GM13976 (cell line): ENCODE measurements around the gene ITGA7.

Experiments used
- DNase-seq: peaks from one replicate; pipeline ENCODE4 v3.0.0; 2012; ENCODE audit warnings: low spot score
- in situ Hi-C: fragments of 300-500 bp; cut with MboI; formaldehyde crosslinking; loops from one replicate; pipeline ENCODE4 v1.12.0; 2022; ENCODE audit warnings: low sequenced_read_pairs, mixed read lengths, inconsistent platforms; ENCODE audit not compliant: unreplicated experiment
- TF ChIP-seq, protein P1 (sequence below): IDR thresholded peaks from 2 replicates; pipeline ENCODE4 v1.5.1; 2012; ENCODE audit warnings: borderline replicate concordance, mild to moderate bottlenecking; ENCODE audit not compliant: insufficient read depth; ENCODE audit errors: extremely low read depth, missing control alignments, control extremely low read depth

ITGA7 gene

DNA sequence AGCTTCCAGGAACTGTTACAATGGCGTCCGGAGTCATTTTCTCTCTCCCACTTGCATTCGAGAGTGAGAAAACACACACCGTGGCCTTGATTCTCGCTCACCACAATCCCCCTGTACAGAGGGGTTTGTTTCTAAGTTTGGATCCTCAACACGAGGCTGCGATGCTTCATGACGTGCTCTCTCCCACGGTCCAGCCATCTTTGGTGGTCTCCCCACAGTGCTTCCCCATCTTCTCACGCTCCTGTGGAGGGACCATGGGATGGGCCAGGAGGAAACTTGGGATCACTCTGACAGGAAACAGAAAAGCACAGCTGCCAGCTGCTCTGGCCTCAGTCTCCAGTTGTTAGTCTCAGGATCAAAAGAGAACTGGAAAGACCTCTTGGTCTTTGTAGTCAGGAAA lies 42.9 kb downstream of the ITGA7 start:
- in situ Hi-C loops = no loop called here
- no peak for DNase-seq
- TF ChIP-seq, protein P1, sequence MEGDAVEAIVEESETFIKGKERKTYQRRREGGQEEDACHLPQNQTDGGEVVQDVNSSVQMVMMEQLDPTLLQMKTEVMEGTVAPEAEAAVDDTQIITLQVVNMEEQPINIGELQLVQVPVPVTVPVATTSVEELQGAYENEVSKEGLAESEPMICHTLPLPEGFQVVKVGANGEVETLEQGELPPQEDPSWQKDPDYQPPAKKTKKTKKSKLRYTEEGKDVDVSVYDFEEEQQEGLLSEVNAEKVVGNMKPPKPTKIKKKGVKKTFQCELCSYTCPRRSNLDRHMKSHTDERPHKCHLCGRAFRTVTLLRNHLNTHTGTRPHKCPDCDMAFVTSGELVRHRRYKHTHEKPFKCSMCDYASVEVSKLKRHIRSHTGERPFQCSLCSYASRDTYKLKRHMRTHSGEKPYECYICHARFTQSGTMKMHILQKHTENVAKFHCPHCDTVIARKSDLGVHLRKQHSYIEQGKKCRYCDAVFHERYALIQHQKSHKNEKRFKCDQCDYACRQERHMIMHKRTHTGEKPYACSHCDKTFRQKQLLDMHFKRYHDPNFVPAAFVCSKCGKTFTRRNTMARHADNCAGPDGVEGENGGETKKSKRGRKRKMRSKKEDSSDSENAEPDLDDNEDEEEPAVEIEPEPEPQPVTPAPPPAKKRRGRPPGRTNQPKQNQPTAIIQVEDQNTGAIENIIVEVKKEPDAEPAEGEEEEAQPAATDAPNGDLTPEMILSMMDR = no peak

DNA sequence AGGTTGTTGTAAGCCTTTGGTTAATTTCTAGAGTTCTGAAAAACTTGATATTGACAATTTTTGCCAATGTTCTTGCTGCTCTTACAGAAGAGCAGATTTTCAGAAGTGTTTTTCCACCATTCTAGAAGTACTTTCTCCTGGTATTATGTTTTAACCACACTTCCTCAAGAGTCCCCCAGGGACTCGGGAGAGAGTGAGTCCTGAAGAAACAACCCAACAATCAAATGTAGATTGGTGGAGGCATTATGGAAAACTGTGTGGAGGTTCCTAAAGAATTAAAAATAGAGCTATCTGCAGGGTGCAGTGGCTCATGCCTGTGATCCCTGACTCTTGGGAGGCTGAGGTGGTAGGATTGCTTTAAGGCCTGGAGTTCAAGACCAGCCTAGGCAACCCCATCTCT lies 44.3 kb downstream of the ITGA7 start:
- DNase-seq = no peak
- TF ChIP-seq, protein P1 = no peak
- in situ Hi-C loops = no loop called here

DNA sequence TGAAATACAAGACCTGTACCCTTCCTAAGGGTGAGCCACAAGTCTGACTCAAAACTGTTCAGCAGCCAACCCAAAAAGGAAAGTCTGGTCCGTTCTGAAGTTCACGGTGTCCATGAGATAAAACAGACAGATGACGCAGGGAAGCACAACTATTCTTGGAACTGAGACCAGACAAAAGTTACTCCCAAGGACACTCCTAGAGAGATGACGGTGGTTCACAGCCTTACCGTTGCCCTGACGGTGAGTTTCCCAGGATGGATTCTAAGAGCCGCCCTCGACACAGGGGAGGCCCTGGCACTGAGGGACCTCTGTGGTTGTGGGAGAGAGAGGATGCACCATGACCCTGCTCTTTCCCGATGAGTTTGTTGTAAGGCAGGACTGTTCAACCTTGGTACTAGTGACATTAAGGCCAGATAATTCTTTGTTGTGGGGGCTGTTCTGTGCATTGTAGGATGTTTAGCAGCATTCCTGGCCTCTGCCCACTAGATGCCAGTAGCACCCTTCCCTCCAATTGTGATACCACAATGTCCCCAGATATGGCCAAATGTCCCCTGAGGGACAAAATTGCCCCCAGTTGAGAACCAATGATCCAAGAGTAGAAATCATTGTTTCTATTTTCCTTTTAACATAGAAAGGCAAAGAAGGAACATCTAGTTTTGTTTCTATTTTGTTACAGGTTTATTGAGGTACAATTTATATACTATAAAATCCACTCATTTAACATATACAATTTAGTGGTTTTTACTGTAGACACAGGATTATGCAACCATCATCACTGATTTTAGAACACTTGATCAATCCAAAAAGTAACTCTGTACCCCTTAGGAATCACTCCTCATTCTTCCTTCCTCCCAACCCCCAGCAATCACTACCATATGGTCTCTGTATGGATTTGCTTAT lies 48.0 kb downstream of the ITGA7 start:
- TF ChIP-seq, protein P1 = peak; percentile 58
- no peak for DNase-seq
- in situ Hi-C loops = no loop called here

DNA sequence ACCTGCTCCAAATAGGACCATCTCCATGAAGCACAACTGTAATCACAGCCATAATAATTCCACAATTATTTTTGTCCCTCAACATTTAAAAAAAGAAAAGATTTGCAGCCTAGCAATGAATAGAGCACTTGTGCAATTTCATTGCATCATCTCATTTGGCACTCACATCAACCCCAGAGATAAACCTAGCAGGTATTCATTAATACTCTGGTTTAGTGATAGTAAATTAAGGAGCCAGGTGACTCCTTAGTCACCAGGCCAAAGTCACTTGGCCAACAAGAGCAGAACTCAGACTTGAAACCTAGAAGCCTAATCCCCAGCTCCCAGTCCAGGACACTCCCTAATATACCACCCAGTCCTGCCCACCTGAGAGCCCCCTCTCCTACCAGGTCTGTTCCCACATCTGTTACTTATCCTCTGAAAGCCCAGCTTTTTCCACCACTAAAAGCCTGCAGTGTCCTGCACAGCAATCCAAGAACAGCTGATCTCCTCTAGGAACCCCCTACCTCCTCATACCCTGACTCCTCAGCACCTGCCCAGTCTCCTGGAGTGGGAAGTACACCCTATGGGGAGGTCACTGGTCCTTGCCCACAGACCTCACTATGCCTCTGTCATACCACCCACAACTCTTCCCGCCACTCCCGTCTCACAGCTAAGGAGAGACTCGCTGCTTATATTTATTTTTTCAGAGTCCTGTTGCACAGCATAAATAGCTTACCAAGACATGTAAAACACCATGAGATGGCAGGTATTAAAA lies 48.9 kb downstream of the ITGA7 start:
- DNase-seq = no peak
- TF ChIP-seq, protein P1 = no peak
- in situ Hi-C loops = no loop called here

DNA sequence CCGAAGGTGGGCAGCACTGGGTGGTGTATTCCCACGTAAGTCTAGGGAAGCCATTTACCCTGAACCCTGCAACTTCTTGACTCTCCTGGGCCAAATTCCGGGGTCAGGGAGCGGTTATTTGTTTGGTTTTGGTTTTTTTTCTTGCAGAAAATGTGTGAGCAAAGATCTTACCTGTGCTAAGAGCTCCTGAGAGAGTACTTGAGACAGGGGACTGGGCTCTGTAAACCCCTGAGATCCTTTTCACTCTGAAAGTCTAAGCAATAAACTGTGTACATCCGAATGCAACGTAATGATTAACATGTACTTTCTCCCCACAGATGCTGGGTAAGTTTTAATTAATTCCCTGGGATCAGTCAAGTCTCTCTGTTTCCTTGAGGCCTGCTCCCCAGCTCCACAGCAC lies 49.5 kb downstream of the ITGA7 start:
- TF ChIP-seq, protein P1 = no peak
- no peak for DNase-seq
- in situ Hi-C loops = no loop called here

DNA sequence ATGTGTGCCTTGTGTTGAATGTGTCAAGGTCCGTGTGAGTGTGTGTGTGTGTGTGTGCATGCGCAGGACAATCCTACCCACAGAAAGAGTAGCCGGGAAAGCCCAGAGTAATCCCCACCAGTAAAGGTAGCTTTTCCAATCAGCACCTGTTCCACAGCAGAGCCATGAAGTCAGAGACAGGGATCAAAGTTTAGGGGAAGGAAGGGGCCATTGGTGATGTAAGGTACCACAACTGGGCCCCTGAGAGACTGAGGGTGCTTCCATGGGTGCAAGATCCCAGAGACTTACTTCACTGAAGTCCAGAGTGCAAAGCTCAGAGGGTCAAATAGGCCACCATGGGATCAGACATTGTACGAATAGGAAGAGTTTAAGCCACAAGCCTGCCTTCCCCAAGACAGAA lies 50.5 kb downstream of the ITGA7 start:
- in situ Hi-C loops = no loop called here
- TF ChIP-seq, protein P1 = no peak
- no peak for DNase-seq
